ENCODE measurements around the gene PARD3B.

- TF ChIP-seq CTCF (IDR thresholded peaks at IDR 0.05; ENCODE audit: borderline replicate concordance, extremely low read depth, low read length, poor library complexity, severe bottlenecking) (no peak), EZH2 (IDR thresholded peaks at IDR 0.05; ENCODE audit: borderline replicate concordance, low read depth, low read length, severe bottlenecking) (no peak)
These were observed 915.9 kb downstream of the PARD3B start for GRCh38 chr2:205461169-205461568.

Measured in DND-41 (cell line).